ENCODE measurements around the gene LRRK1. TPM values are rescaled to one million over a fixed set of nuclear protein-coding genes. Genes with fewer than 3 reads are reported as not detected.

The LRRK1 gene
- total and polyA plus RNA-seq, 12 donors: 1.5 to 8.1 (median 2.0) TPM

- TF ChIP-seq, protein P1, sequence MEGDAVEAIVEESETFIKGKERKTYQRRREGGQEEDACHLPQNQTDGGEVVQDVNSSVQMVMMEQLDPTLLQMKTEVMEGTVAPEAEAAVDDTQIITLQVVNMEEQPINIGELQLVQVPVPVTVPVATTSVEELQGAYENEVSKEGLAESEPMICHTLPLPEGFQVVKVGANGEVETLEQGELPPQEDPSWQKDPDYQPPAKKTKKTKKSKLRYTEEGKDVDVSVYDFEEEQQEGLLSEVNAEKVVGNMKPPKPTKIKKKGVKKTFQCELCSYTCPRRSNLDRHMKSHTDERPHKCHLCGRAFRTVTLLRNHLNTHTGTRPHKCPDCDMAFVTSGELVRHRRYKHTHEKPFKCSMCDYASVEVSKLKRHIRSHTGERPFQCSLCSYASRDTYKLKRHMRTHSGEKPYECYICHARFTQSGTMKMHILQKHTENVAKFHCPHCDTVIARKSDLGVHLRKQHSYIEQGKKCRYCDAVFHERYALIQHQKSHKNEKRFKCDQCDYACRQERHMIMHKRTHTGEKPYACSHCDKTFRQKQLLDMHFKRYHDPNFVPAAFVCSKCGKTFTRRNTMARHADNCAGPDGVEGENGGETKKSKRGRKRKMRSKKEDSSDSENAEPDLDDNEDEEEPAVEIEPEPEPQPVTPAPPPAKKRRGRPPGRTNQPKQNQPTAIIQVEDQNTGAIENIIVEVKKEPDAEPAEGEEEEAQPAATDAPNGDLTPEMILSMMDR (IDR thresholded peaks at IDR 0.05): no peak
- Histone ChIP-seq H3K4me1 (peaks cover 0 to 39% (median 7%) of the 10 kb centered on the region in 9 donors), H3K27me3 (peaks cover 0 to 12% (median 7%) of the 10 kb centered on the region in 7 donors), H3K4me3 (no peak overlapping the region), H3K9me3 (no peaks in the 10 kb centered on the region), H3K36me3 (peaks cover 0 to 57% (median 0%) of the 10 kb centered on the region in 9 donors), H3K27ac (no peak overlapping the region)
- intact Hi-C loops (cut with DNase I): loop anchor here in 2 of 10 donors (5.0 to 10.0 kb wide), 3 partner anchors 78 to 340 kb away; partner anchors contain the start of gene CHSY1 (in 1 of the 2)
- WGBS, 2 donors: 92% methylated on average over 11 of the region's 11 CpGs
- no peak for ATAC-seq
- no peak for DNase-seq
These were observed 5.3 kb downstream of the LRRK1 start for GRCh38 chr15:100924436-100924835.

GRCh38 chr15:100925480-100925879 is 6.3 kb downstream of the LRRK1 start:
- H3K4me3 ChIP-seq: no peak overlapping the region
- intact Hi-C loops (cut with DNase I): loop anchor here in 2 of 10 donors (10.0 kb wide), 2 partner anchors 329 to 339 kb away; partner anchors contain the start of gene CHSY1 (in 1 of the 2)
- DNase-seq (no peak), ATAC-seq (no peak)
- peaks cover 0 to 12% (median 0%) of the 10 kb centered on the region in 7 donors for H3K27me3 ChIP-seq
- H3K4me1 ChIP-seq: peaks cover 0 to 30% (median 0%) of the 10 kb centered on the region in 9 donors
- TF ChIP-seq, protein P1 (IDR thresholded peaks at IDR 0.05): no peak
- H3K27ac ChIP-seq: no peak overlapping the region
- H3K9me3 ChIP-seq: no peaks in the 10 kb centered on the region
- 94 to 95% methylated on average over 8 of the region's 8 CpGs for WGBS, 2 donors
- H3K36me3 ChIP-seq: peaks cover 0 to 61% (median 0%) of the 10 kb centered on the region in 9 donors

DNA sequence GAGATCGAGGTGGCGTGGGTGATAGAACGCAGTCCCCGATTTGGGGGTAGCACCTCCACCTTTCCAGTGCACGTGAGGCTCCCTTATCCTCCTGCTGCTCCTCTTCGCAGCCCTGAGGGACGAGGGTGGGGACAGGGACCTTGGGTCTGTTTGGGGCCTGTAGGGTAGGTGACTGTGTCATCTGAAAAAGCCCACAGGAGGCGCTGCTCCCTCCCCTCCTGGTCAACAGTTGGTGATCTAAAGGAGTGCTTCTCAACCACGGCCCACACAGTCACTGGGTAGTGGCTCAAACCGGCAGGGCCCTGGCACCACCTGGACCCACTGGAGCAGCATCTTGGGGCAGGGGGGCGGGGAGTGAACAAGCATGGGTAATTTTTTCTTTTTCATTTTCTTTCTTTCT is 7.1 kb downstream of the LRRK1 start:
- intact Hi-C loops (cut with DNase I): loop anchor here in 2 of 10 donors (10.0 kb wide), 2 partner anchors 329 to 339 kb away; partner anchors contain the start of gene CHSY1 (in 1 of the 2)
- no peak overlapping the region for H3K27ac ChIP-seq
- no peak overlapping the region for H3K4me3 ChIP-seq
- H3K4me1 ChIP-seq: peaks cover 0 to 22% (median 0%) of the 10 kb centered on the region in 9 donors
- peaks cover 0 to 9% (median 0%) of the 10 kb centered on the region in 7 donors for H3K27me3 ChIP-seq
- peaks cover 0 to 61% (median 0%) of the 10 kb centered on the region in 9 donors for H3K36me3 ChIP-seq
- ATAC-seq: no peak
- H3K9me3 ChIP-seq: no peaks in the 10 kb centered on the region
- WGBS, 2 donors: 87 to 93% methylated on average over 11 of the region's 11 CpGs
- no peak for DNase-seq
- TF ChIP-seq, protein P1 (IDR thresholded peaks at IDR 0.05): no peak

DNA sequence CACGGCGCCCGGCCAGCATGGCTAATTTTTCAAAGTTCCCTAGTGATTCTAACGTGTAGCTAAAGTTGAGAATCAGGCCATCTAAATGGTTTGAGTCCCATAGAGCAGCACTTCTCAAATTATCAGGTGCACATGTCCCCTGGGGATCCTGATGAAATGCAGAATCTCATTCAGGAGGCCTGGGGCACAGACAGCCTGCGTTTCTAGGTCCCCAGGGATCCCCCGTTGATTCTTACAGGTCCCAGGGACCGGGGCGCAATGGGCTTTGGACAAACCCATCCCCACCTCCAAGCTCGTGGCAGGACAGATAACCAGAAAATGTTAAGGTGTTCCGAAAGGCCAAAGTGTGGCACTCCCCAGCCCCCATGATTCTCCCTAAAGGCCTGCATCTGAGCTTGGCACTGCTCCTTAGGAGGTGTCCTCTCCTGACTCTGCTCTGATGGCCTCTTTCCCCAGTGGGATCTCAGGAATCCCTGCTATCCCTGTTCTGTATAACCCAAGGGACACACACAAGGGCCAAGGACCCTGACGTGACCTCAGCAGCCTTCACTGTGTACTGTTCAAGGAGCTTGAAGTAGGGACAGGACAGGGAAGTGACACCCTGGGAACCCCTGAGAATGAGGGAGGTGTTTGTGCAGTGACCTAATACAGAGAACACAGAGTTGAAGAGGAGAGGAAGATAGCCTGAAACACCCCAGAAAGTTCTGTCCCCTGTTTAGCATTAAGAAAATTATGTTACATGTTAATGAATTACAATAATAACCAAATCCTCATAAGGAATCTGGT is 8.0 kb downstream of the LRRK1 start:
- no peak for DNase-seq
- Histone ChIP-seq H3K36me3 (peaks cover 0 to 66% (median 0%) of the 10 kb centered on the region in 9 donors), H3K4me3 (no peak overlapping the region), H3K9me3 (no peaks in the 10 kb centered on the region), H3K4me1 (peaks cover 0 to 16% (median 0%) of the 10 kb centered on the region in 9 donors), H3K27ac (no peak overlapping the region), H3K27me3 (peaks cover 0 to 4% (median 0%) of the 10 kb centered on the region in 7 donors)
- intact Hi-C loops (cut with DNase I): loop anchor here in 2 of 10 donors (10.0 kb wide), 2 partner anchors 328 to 338 kb away; partner anchors contain the start of gene CHSY1 (in 1 of the 2)
- 90 to 95% methylated on average over 11 of the region's 11 CpGs for WGBS, 2 donors
- TF ChIP-seq, protein P1 (IDR thresholded peaks at IDR 0.05): no peak
- ATAC-seq: no peak

All from heart right ventricle (tissue), 16 donors.